Measurements from ENCODE around the gene DST.

DST gene

GRCh38 chr6:56483929-56484328 lies 158.8 kb downstream of the DST start:
- peak in 1 of 2 experiments; percentile 15 for DNase-seq (ENCODE audit: low read depth in 2 of 2)

GRCh38 chr6:56482525-56482924 lies 160.2 kb downstream of the DST start:
- no peak for DNase-seq (ENCODE audit: low read depth in 2 of 2)

- no peak for DNase-seq (ENCODE audit: low read depth in 2 of 2)
Measured at GRCh38 chr6:56481957-56482356, 160.7 kb downstream of the DST start.

GRCh38 chr6:56480654-56481337 lies 161.9 kb downstream of the DST start:
- DNase-seq (ENCODE audit: low read depth in 2 of 2) = no peak

GRCh38 chr6:56480246-56480645 lies 162.4 kb downstream of the DST start:
- DNase-seq (ENCODE audit: low read depth in 2 of 2) = no peak

GRCh38 chr6:56479381-56479780 lies 163.3 kb downstream of the DST start:
- DNase-seq (ENCODE audit: low read depth in 2 of 2) = no peak

GRCh38 chr6:56478202-56478601 lies 164.5 kb downstream of the DST start:
- no peak for DNase-seq (ENCODE audit: low read depth in 2 of 2)

- no peak for DNase-seq (ENCODE audit: low read depth in 2 of 2)
Measured at GRCh38 chr6:56477241-56477640, 165.4 kb downstream of the DST start.

GRCh38 chr6:56475736-56476457 lies 166.8 kb downstream of the DST start:
- no peak for DNase-seq (ENCODE audit: low read depth in 2 of 2)

GRCh38 chr6:56474532-56474931 lies 168.2 kb downstream of the DST start:
- DNase-seq (ENCODE audit: low read depth in 2 of 2) = no peak

GRCh38 chr6:56463443-56463842 lies 179.2 kb downstream of the DST start:
- no peak for DNase-seq (ENCODE audit: low read depth in 2 of 2)

GRCh38 chr6:56459030-56459805 lies 183.5 kb downstream of the DST start:
- DNase-seq (ENCODE audit: low read depth in 2 of 2) = no peak

- DNase-seq (ENCODE audit: low read depth in 2 of 2) = no peak
Measured at GRCh38 chr6:56458324-56458884, 184.3 kb downstream of the DST start.

- DNase-seq (ENCODE audit: low read depth in 2 of 2) = no peak
Measured at GRCh38 chr6:56456785-56457184, 185.9 kb downstream of the DST start.

GRCh38 chr6:56450882-56451739 lies 191.6 kb downstream of the DST start:
- DNase-seq (ENCODE audit: low read depth in 2 of 2) = peak; percentile 16 to 34

- no peak for DNase-seq (ENCODE audit: low read depth in 2 of 2)
Measured at GRCh38 chr6:56450376-56450775, 192.3 kb downstream of the DST start.

GRCh38 chr6:56448046-56448445 lies 194.6 kb downstream of the DST start:
- DNase-seq (ENCODE audit: low read depth in 2 of 2) = no peak

- DNase-seq (ENCODE audit: low read depth in 2 of 2) = no peak
Measured at GRCh38 chr6:56445818-56446217, 196.9 kb downstream of the DST start.

- no peak for DNase-seq (ENCODE audit: low read depth in 2 of 2)
Measured at GRCh38 chr6:56444855-56445254, 197.8 kb downstream of the DST start.

- DNase-seq (ENCODE audit: low read depth in 2 of 2) = no peak
Measured at GRCh38 chr6:56440551-56440981, 202.1 kb downstream of the DST start.

GRCh38 chr6:56437171-56437900 lies 205.4 kb downstream of the DST start:
- no peak for DNase-seq (ENCODE audit: low read depth in 2 of 2)
